Gastroesophageal sphincter (tissue), 4 donors: ENCODE measurements around the gene TANGO2. TPM values are rescaled to one million over a fixed set of nuclear protein-coding genes. Genes with fewer than 3 reads are reported as not detected.

Experiments
- ATAC-seq: fragments of 150-250 bp; one replicate; pipeline ENCODE4 v1.9.1; 2016; ENCODE audit warnings: mild to moderate bottlenecking, moderate library complexity
- H3K27ac ChIP-seq, 4 donors: fragments of 200-600 bp; sonication (generic) in 3 of 4; 1 replicate in 3 of 4; 2 replicates in 1 of 4; pipeline ENCODE4 v1.5.1; 2016 to 2019
- H3K27me3 ChIP-seq: fragments of 200-600 bp; sonication (generic); one replicate; pipeline ENCODE4 v1.5.1; 2019
- H3K36me3 ChIP-seq, 2 donors: fragments of 200-600 bp; sonication (generic); one replicate each; pipeline ENCODE4 v1.5.1; 2019; ENCODE audit warnings: control low read depth in 1 of 2
- H3K4me1 ChIP-seq, 3 donors: fragments of 200-600 bp; sonication (generic); 1 replicate in 2 of 3; 2 replicates in 1 of 3; pipeline ENCODE4 v1.5.1; 2016 to 2019; ENCODE audit warnings: control low read depth in 2 of 3
- H3K4me3 ChIP-seq, 2 donors: fragments of 200-600 bp; sonication (generic); one replicate each; pipeline ENCODE4 v1.5.1; 2019; ENCODE audit warnings: mild to moderate bottlenecking in 1 of 2, moderate library complexity in 1 of 2
- H3K9me3 ChIP-seq, 3 donors: fragments of 200-600 bp; sonication (generic); one replicate each; pipeline ENCODE4 v1.5.1; 2017 to 2019; ENCODE audit warnings: control low read depth in 2 of 3
- EP300 ChIP-seq: sonication (generic); formaldehyde crosslinking; IDR thresholded peaks from one replicate; pipeline ENCODE4 v1.6.1; 2017; ENCODE audit warnings: antibody characterized with exemption, mild to moderate bottlenecking
- POLR2A ChIP-seq, 2 donors: fragments of 450-650 bp; IDR thresholded peaks; one replicate each; pipeline ENCODE4 v1.6.1; 2017; ENCODE audit warnings: antibody characterized with exemption in 2 of 2, mild to moderate bottlenecking in 2 of 2, moderate library complexity in 1 of 2
- POLR2AphosphoS5 ChIP-seq: sonication (generic); formaldehyde crosslinking; IDR thresholded peaks from one replicate; pipeline ENCODE4 v1.6.1; 2017; ENCODE audit warnings: antibody characterized with exemption
- WGBS, 2 donors: methylation state at CpG; one replicate each; pipeline ENCODE4 v1.1.5; 2018; ENCODE audit warnings: low coverage in 1 of 2; 5-methylcytosine and 5-hydroxymethylcytosine counted together
- total RNA-seq, 4 donors: library from RNA; depleted of rRNA; stranded (reverse); fragments of >200 nt; gene quantifications; one replicate each; pipeline ENCODE4 v1.1.0, GENCODE V29; 2016
- TF ChIP-seq, protein P1 (sequence below), 4 experiments: fragments of 200-600 bp in 2 of 4; fragments of 450-650 bp in 2 of 4; sonication (generic) in 1 of 4; IDR thresholded peaks; one replicate each; pipeline ENCODE4 v1.5.1; 2017 to 2019; ENCODE audit warnings: antibody characterized with exemption in 4 of 4, mild to moderate bottlenecking in 2 of 4, moderate library complexity in 2 of 4

Gene TANGO2, protein sequence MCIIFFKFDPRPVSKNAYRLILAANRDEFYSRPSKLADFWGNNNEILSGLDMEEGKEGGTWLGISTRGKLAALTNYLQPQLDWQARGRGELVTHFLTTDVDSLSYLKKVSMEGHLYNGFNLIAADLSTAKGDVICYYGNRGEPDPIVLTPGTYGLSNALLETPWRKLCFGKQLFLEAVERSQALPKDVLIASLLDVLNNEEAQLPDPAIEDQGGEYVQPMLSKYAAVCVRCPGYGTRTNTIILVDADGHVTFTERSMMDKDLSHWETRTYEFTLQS
- 10 to 100 TPM; 20.0 to 65.5 (median 45.8) TPM for total RNA-seq

DNA sequence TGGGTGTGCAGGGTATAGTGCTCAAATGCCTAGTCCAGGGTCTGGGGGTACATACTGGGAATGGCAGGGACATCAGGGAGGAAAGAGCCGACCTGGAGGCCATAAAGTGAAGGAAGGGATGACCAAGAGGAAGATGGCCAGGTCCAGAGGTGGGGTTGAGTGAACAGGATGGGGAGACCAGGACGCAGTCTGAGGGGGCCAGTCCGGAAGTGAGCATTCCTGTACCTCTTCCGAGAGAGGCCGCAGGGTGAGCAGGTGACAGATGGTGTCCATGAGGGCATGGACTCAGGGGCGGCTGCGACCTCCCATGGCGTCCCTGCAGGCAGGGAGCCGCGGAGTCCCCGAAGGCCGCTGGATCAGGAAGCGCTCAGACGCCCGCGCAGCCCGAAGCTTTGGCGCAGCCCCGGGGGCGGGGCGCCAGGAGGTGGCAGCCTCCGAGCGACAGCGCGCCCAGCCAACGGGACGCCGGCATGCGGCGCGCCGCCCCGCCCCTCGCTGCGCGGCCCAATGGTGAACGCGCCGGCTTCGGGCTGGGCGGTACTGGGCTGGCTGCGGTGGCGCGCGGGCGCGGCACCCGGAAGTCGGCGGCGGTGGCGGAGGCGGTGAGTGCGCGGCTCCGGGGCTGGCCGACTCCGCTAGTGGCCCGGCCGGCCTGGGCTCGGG is at the start of gene TANGO2:
Gene TANGO2, plus strand, starts transcription at position 578 of the 663 bp plus-strand sequence. CDS start 15,689 bp downstream, outside the sequence.
- Histone ChIP-seq H3K27me3 (no peaks in the 10 kb centered on the region), H3K27ac (peak within 1 kb of the TSS; percentile 41 to 90 (median 86)), H3K36me3 (peaks cover 0 to 5% of the 10 kb centered on the region in 2 donors), H3K4me1 (peaks cover 0 to 56% (median 20%) of the 10 kb centered on the region in 3 donors), H3K9me3 (no peaks in the 10 kb centered on the region), H3K4me3 (peak within 1 kb of the TSS; percentile 63 to 97)
- TF ChIP-seq EP300 (no peak), POLR2A (IDR thresholded peaks at IDR 0.05) (peak; percentile 93 to 94), POLR2AphosphoS5 (peak; percentile 68)
- peak; percentile 95 for ATAC-seq
- WGBS, 2 donors: 2 to 3% methylated on average over 5 of the region's 61 CpGs

DNA sequence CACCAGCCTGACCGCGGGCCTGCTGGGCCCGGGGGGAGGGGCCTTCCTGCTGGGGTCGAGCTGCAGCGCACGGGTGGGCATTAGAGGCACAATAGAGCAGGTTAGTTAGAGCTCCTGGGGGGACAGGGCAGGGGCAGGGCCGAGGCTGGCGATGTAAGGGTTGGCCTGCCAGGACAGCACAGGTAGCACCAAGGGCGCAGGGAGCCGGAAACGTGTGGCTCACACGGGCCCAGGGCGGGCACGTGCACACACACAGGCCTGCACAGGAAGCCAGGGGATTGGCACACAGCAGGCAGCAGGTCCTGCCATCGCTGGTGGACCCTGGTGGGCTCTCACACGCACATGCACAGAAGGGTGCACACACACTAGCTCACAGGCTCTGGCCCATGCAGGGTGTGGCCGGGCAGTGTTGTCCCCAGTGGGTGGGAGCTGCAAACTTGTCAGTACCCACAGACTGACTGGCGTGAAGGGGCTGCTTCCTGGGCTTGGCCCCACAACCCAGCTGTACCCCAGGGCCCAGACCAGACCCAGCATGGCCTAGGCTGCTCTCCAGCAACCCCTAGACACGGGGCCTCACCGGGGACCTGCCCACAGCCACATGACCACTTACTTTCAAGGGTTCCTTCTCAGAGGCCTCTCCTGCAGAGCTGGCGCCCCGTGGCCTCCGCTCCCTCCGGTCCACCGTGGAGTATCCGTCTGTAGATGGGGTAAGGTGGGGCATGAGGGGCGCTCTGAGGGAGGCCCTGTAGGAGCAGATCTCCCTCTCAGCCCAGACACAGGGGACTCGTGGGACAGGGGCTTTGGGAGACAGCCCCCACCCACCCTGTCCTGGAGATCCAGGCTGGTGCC is 49.4 kb upstream of the TANGO2 start:
- Histone ChIP-seq H3K27me3 (no peaks in the 10 kb centered on the region), H3K27ac (peak overlapping the region in 3 of 4 donors; percentile 33 to 58 (median 38)), H3K4me1 (peaks cover 0 to 28% (median 12%) of the 10 kb centered on the region in 3 donors), H3K4me3 (no peak overlapping the region), H3K9me3 (no peaks in the 10 kb centered on the region), H3K36me3 (peaks cover 0 to 75% of the 10 kb centered on the region in 2 donors)
- 67 to 80% methylated on average over 1 to 14 of the region's 28 CpGs for WGBS, 2 donors
- ATAC-seq: no peak
- TF ChIP-seq POLR2A (IDR thresholded peaks at IDR 0.05) (no peak), POLR2AphosphoS5 (no peak), EP300 (no peak)
- TF ChIP-seq, protein P1, sequence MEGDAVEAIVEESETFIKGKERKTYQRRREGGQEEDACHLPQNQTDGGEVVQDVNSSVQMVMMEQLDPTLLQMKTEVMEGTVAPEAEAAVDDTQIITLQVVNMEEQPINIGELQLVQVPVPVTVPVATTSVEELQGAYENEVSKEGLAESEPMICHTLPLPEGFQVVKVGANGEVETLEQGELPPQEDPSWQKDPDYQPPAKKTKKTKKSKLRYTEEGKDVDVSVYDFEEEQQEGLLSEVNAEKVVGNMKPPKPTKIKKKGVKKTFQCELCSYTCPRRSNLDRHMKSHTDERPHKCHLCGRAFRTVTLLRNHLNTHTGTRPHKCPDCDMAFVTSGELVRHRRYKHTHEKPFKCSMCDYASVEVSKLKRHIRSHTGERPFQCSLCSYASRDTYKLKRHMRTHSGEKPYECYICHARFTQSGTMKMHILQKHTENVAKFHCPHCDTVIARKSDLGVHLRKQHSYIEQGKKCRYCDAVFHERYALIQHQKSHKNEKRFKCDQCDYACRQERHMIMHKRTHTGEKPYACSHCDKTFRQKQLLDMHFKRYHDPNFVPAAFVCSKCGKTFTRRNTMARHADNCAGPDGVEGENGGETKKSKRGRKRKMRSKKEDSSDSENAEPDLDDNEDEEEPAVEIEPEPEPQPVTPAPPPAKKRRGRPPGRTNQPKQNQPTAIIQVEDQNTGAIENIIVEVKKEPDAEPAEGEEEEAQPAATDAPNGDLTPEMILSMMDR (IDR thresholded peaks at IDR 0.05): no peak

DNA sequence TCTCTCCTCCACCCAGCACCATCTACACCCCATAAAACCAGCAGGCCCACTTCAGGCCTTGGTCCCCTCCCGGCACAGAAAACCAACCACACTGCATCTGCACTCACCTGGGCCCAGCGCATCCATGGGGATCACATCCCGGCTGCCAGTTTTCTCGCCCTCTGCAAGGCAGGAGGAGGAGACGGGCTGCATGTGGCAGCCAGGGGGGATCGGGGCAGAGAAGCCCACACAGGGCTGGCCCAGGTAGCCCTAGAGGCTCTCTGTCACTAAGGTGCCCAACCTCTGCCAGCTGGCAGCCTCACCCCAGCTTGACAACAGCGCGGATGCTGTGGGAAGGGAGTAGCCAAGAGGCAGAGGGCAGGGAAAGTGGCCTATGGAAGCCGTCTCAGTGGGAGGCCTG is 48.7 kb upstream of the TANGO2 start:
- peak overlapping the region in 1 of 4 donors; percentile 33 for H3K27ac ChIP-seq
- no peak overlapping the region for H3K4me3 ChIP-seq
- 86% methylated on average over 1 of the region's 9 CpGs; no CpG with 5 or more reads in 1 of the 2 donors for WGBS, 2 donors
- TF ChIP-seq POLR2A (IDR thresholded peaks at IDR 0.05) (no peak), POLR2AphosphoS5 (no peak), EP300 (no peak)
- TF ChIP-seq, protein P1 (IDR thresholded peaks at IDR 0.05): no peak
- peaks cover 0 to 74% of the 10 kb centered on the region in 2 donors for H3K36me3 ChIP-seq
- peaks cover 0 to 28% (median 12%) of the 10 kb centered on the region in 3 donors for H3K4me1 ChIP-seq
- ATAC-seq: no peak
- H3K27me3 ChIP-seq: no peaks in the 10 kb centered on the region
- H3K9me3 ChIP-seq: no peaks in the 10 kb centered on the region

DNA sequence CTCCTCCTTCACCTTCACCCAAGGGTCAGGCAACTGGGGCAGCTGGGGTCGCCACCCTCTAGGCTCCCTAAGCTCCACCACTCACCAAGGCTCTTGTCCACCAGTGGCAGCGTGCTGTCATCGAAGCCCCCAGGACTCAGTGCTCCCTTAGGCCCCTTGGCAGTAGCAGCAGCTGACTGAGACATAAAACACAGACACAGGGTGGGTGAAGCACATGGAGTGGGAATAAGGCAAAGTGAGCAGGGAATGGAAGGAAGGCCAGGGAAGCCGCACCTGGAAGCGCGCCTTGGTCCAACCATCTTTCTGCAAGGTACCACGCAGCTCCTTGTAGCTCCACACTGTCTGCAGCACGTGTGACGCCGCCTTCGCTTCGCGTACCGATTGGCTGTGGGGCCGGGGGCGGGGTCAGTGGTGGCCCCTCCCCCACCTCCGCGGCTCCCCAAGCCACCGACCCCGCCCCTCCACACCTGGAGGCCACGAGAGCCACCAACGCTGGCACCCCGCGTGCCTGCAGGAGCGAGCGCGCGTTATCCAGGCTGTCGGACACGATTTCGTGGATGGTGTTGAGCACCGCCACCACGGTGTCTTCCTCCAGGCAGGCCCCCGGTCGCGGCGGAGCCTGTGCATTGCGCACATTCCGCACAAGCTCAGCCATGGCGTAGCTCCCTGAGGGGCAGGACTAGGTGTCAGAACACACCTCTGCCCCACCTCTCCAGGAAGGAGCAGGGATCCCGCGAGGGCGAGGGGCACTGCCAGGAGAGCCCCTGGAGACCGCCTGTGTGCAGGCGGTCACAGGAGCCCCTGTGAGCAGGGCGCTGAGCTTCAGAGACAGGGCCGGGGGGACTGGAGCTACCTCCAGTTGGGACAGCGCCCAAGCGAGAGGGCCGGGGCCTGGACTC is 48.0 kb upstream of the TANGO2 start:
- no peak overlapping the region for H3K4me3 ChIP-seq
- no peak for ATAC-seq
- H3K27me3 ChIP-seq: no peaks in the 10 kb centered on the region
- H3K4me1 ChIP-seq: peaks cover 0 to 28% (median 12%) of the 10 kb centered on the region in 3 donors
- TF ChIP-seq, protein P1 (IDR thresholded peaks at IDR 0.05): no peak
- no peak for TF ChIP-seq EP300
- TF ChIP-seq POLR2A (IDR thresholded peaks at IDR 0.05): no peak
- TF ChIP-seq POLR2AphosphoS5: no peak
- H3K36me3 ChIP-seq: peaks cover 0 to 74% of the 10 kb centered on the region in 2 donors
- peak overlapping the region in 1 of 4 donors; percentile 33 for H3K27ac ChIP-seq
- 60 to 96% methylated on average over 1 to 16 of the region's 50 CpGs for WGBS, 2 donors
- no peaks in the 10 kb centered on the region for H3K9me3 ChIP-seq
